Measurements from ENCODE around the gene KLHDC2.
"Not testable (repeated sequence)": the region's sequence is repeated elsewhere in the genome, so short reads cannot be mapped to it uniquely, and the experiment has no call there.

DNA sequence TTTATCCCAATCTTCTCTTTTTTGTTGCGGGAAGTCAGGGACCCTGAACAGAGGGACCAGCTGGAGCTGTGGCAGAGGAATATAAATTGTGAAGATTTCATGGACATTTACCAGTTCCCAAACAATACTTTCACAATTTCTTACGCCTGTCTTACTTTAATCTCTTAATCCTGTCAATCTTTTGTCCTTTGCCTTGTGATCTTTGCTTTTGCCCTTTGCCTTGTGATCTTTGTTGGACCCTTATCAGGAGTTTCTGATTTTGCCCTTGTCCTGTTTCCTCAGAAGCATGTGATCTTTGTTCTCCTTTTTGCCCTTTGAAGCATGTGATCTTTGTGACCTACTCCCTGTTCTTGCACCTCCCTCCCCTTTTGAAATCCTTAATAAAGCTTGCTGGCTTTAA lies 48.2 kb downstream of the KLHDC2 start:
- TF ChIP-seq, protein P1, sequence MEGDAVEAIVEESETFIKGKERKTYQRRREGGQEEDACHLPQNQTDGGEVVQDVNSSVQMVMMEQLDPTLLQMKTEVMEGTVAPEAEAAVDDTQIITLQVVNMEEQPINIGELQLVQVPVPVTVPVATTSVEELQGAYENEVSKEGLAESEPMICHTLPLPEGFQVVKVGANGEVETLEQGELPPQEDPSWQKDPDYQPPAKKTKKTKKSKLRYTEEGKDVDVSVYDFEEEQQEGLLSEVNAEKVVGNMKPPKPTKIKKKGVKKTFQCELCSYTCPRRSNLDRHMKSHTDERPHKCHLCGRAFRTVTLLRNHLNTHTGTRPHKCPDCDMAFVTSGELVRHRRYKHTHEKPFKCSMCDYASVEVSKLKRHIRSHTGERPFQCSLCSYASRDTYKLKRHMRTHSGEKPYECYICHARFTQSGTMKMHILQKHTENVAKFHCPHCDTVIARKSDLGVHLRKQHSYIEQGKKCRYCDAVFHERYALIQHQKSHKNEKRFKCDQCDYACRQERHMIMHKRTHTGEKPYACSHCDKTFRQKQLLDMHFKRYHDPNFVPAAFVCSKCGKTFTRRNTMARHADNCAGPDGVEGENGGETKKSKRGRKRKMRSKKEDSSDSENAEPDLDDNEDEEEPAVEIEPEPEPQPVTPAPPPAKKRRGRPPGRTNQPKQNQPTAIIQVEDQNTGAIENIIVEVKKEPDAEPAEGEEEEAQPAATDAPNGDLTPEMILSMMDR (IDR thresholded peaks at IDR 0.05), result not testable (repeated sequence)
- not testable (repeated sequence) for TF ChIP-seq ZFX (IDR thresholded peaks at IDR 0.05; ENCODE audit: borderline replicate concordance)

Measured in 22Rv1 (cell line).